Fibroblast of lung (primary cell): ENCODE results near the gene KCNK4.

ENCODE experiments used
- CTCF ChIP-seq, 2 donors: IDR thresholded peaks in 1 of 2; conservative IDR thresholded peaks in 1 of 2; 1 replicate in 1 of 2; 2 replicates in 1 of 2; pipeline ENCODE4 v1.5.1; 2011 to 2012; ENCODE audit warnings: low read length in 2 of 2, control low read depth in 1 of 2, inconsistent platforms in 1 of 2, low read depth in 1 of 2, mild to moderate bottlenecking in 1 of 2
- EZH2 ChIP-seq: IDR thresholded peaks from 2 replicates; pipeline ENCODE4 v1.5.1; 2012; ENCODE audit warnings: low read length, control low read depth, mild to moderate bottlenecking; ENCODE audit errors: missing control alignments

DNA sequence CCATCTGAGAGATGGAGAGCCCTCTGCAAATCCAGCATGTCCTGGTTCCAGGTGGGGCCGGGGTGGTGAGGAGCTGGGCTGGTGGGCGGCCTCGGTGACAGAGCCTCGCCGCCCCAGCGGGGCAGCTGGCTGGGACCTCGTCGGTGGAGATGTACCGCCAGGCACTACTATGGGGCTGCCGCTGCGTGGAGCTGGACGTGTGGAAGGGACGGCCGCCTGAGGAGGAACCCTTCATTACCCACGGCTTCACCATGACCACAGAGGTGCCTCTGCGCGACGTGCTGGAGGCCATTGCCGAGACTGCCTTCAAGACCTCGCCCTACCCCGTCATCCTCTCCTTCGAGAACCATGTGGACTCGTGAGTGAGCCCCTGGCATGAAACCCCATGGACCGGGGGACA lies 32.7 kb upstream of the KCNK4 start:
- TF ChIP-seq CTCF (conservative IDR thresholded peaks at IDR 0.05 in 1 of 2, IDR thresholded peaks at IDR 0.05 in 1 of 2; ENCODE audit: low read depth in 1 of 2, low read length in 2 of 2) (no peak), EZH2 (no peak)
